GM23338 (cell line): ENCODE data around the gene ATOSA.

ENCODE experiments used
- CREB1 ChIP-seq: fragments of 250-450 bp; sonication (Bioruptor Pico); IDR thresholded peaks from 2 replicates; pipeline ENCODE4 v1.5.0; 2020; ENCODE audit warnings: low read depth, mild to moderate bottlenecking, moderate library complexity
- CTCF ChIP-seq, 2 experiments: fragments of 200-600 bp in 1 of 2; sonication (generic) in 1 of 2; conservative IDR thresholded peaks; 2 replicates each; pipeline versions ENCODE4 v1.5.1 to v1.6.1; 2016 to 2017; ENCODE audit warnings: antibody characterized with exemption in 2 of 2, low read depth in 2 of 2, mild to moderate bottlenecking in 2 of 2, moderate library complexity in 1 of 2
- ETS1 ChIP-seq: IDR thresholded peaks from 2 replicates; pipeline ENCODE4 v1.6.1; 2016; ENCODE audit warnings: antibody characterized with exemption
- EZH2 ChIP-seq: fragments of 200-600 bp; sonication (generic); IDR thresholded peaks from one replicate; pipeline ENCODE4 v1.8.0; 2017; ENCODE audit warnings: antibody characterized with exemption, mild to moderate bottlenecking, low read depth; ENCODE audit not compliant: unreplicated experiment
- EZH2phosphoT487 ChIP-seq: fragments of 200-600 bp; sonication (generic); IDR thresholded peaks from one replicate; pipeline ENCODE4 v1.8.1; 2018; ENCODE audit warnings: antibody characterized with exemption; ENCODE audit not compliant: unreplicated experiment
- JUNB ChIP-seq: IDR thresholded peaks from one replicate; pipeline ENCODE4 v1.6.1; 2016; ENCODE audit warnings: antibody characterized with exemption; ENCODE audit not compliant: unreplicated experiment
- NANOG ChIP-seq: IDR thresholded peaks from 2 replicates; pipeline ENCODE4 v1.6.1; 2016; ENCODE audit warnings: antibody characterized with exemption, borderline replicate concordance
- POLR2AphosphoS5 ChIP-seq: IDR thresholded peaks from 2 replicates; pipeline ENCODE4 v1.6.1; 2016; ENCODE audit warnings: antibody characterized with exemption, low read depth
- REST ChIP-seq: IDR thresholded peaks from one replicate; pipeline ENCODE4 v1.6.1; 2018; ENCODE audit warnings: antibody characterized with exemption; ENCODE audit not compliant: unreplicated experiment
- STAT1 ChIP-seq: IDR thresholded peaks from one replicate; pipeline ENCODE4 v1.6.1; 2016; ENCODE audit warnings: antibody characterized with exemption; ENCODE audit not compliant: unreplicated experiment
- ZNF114 ChIP-seq: fragments of 250-450 bp; sonication (Bioruptor Pico); IDR thresholded peaks from 2 replicates; pipeline ENCODE4 v1.5.0; 2020; ENCODE audit warnings: mild to moderate bottlenecking, moderate library complexity
- ZNF331 ChIP-seq: fragments of 250-450 bp; sonication (Bioruptor Pico); IDR thresholded peaks from 2 replicates; pipeline ENCODE4 v1.5.0; 2020; ENCODE audit warnings: low read depth, mild to moderate bottlenecking, moderate library complexity

- TF ChIP-seq CTCF (conservative IDR thresholded peaks at IDR 0.05; ENCODE audit: low read depth in 2 of 2) (no peak), POLR2AphosphoS5 (no peak), EZH2 (no peak), EZH2phosphoT487 (no peak), JUNB (no peak), REST (no peak), ETS1 (no peak), CREB1 (CRISPR knock-in tag) (no peak), NANOG (no peak), STAT1 (no peak), ZNF331 (CRISPR knock-in tag) (no peak), ZNF114 (CRISPR knock-in tag) (no peak)
Observed at GRCh38 chr15:52673734-52674133, 5.5 kb downstream of the ATOSA start.
